ENCODE measurements around the gene CISTR.

CISTR gene

GRCh38 chr12:53777412-53777811 lies 25.6 kb upstream of the CISTR start:
- no peak for TF ChIP-seq CTCF (IDR thresholded peaks at IDR 0.05; ENCODE audit: extremely low read depth, missing control alignments)
- DNase-seq (ENCODE audit: low spot score), result no peak

GRCh38 chr12:53776872-53777271 lies 25.1 kb upstream of the CISTR start:
- DNase-seq (ENCODE audit: low spot score), result no peak
- no peak for TF ChIP-seq CTCF (IDR thresholded peaks at IDR 0.05; ENCODE audit: extremely low read depth, missing control alignments)

DNA sequence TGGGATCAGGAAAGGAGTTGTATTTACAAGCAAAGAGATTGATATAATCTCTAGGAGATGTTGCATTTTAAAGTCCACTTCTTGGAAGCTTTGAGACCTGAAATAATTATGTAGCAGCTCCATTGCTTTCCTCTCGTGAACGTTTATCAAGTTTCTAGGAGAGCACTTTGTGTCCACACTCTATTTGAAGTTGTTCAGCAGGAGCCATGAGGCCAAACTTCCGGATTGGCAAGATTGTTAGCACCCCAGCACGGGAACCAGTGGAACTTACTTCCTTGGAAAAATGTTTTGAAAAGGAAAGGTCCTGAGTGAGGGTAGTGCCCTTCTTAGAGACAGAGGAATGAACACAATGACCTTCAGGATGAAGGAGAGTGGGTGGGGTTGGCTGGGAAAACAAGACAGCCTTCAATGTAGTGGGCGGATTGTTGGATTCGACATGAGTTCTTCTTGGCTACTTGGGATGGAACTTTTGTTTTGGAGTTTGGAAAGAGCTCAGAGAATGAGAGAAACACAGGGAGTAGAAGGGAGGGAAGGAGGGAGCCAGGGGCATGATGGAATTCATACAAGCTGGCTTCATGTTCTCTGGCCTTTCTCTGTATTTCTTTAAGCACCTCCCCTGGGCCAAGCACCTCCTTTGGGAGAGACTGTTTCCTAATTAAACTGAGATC lies 23.8 kb upstream of the CISTR start:
- no peak for TF ChIP-seq CTCF (IDR thresholded peaks at IDR 0.05; ENCODE audit: extremely low read depth, missing control alignments)
- DNase-seq (ENCODE audit: low spot score), result no peak

DNA sequence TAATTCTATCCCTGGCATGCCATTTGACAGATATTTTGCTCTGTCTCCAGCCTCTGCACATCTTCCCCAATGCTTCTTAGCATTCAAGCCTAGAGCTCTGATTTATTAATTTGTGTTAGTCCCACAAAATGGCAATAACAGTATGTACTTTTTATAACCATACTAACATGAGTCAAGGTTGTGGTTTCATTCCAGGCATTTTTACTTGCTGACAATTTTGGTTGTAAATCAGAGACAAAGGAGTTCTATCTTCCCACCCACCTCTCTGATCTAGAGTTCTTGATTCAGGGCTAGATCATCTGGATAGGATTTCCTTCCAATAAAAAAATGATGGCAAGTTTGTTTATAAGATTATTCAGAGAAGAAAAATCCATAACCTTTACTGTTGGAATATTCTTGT lies 18.5 kb upstream of the CISTR start:
- DNase-seq (ENCODE audit: low spot score), result no peak
- TF ChIP-seq CTCF (IDR thresholded peaks at IDR 0.05; ENCODE audit: extremely low read depth, missing control alignments), result no peak

- no peak for TF ChIP-seq CTCF (IDR thresholded peaks at IDR 0.05; ENCODE audit: extremely low read depth, missing control alignments)
- no peak for DNase-seq (ENCODE audit: low spot score)
Measured at GRCh38 chr12:53768976-53769375, 17.2 kb upstream of the CISTR start.

- DNase-seq (ENCODE audit: low spot score), result no peak
- TF ChIP-seq CTCF (IDR thresholded peaks at IDR 0.05; ENCODE audit: extremely low read depth, missing control alignments), result no peak
Measured at GRCh38 chr12:53766881-53767280, 15.1 kb upstream of the CISTR start.

DNA sequence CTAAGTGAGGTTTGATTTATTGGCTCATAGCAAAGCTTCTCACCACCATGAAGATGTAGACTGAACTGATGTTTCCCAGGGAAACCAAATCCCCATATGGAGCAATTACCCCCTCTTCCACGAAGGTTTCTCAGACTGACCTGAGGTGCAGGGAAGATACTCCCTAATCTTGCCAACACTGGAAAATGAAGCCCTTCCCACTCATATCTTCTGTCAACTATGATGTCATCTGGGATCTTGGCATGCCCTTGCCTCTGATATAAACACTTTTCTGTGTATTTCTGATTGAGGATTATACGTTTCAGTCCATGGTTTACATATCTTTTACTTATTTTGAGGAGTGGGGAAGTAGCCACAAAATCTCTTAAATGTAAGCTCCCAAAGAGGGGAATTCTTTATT lies 14.1 kb upstream of the CISTR start:
- no peak for DNase-seq (ENCODE audit: low spot score)
- no peak for TF ChIP-seq CTCF (IDR thresholded peaks at IDR 0.05; ENCODE audit: extremely low read depth, missing control alignments)
